T follicular helper cell (primary cell): ENCODE data around the gene NRG2.

Experiments used
- DNase-seq: peaks from one replicate; pipeline ENCODE4 v3.0.0-alpha.2; 2020; ENCODE audit warnings: low read depth

The NRG2 gene

GRCh38 chr5:140010798-140011197, 32.3 kb downstream of the NRG2 start:
- DNase-seq: no peak

GRCh38 chr5:140007311-140007710, 35.8 kb downstream of the NRG2 start:
- no peak for DNase-seq

DNA sequence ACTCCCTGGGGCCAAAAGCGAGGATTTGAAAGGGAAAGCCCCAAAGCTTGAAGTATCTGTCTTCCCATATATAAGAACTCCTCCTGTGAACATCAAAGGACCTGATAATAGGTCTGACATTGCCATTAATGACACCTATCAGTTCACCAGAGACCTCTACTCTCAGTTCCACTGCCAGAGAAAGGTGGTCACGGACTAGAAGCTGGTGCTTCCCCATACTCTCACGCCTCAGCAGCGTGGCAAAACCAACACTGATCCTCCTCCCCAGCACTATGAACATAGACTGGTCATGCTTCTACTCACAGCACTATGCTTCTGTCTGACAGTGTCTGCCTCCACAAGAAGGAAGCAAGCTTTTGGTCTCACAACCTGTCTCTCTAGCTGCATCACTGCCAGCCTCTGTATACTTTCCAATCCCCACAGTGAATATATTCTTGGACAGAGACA, 37.9 kb downstream of the NRG2 start:
- DNase-seq: no peak

GRCh38 chr5:140004174-140004573, 38.9 kb downstream of the NRG2 start:
- DNase-seq: no peak

DNA sequence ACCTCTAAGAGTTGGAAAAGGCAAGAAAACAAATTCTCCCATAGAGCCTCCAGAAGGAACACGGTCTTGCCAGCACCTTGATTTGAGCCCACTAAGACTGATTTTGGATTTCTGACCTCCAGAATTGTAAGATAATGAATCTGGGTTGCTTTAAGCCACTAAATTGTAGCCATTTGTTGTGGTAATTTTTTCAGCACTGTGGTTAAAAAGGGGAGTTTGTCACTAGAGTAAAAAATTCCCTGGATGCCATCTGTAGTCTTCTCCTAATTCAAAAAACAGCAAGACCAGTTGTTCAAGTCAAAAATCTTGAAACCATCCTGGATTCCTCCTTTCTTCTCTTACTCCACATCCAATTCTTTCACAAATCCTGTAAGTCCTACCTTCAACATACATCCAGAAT, 39.6 kb downstream of the NRG2 start:
- DNase-seq: no peak

- DNase-seq: no peak
Measured at GRCh38 chr5:140000332-140000731, 42.8 kb downstream of the NRG2 start.

DNA sequence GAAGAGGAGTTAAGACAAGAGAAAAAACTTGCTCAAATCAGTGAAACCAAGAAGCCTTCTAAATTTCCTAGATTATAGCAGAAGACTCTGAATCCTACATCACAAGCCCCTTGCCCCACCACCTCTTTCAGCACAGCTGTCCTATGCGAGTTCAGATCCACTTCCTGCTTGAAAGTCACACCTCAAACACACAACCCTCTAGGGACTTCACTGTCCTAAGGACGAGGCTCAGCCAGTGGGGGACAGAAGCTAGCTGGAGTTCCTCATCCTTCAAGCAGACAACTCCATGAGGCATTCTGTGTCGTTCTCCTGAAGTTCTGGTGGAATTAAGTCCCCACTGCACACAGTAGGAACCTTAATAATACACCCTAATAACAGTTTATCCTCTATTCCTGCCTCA, 44.3 kb downstream of the NRG2 start:
- DNase-seq: no peak

DNA sequence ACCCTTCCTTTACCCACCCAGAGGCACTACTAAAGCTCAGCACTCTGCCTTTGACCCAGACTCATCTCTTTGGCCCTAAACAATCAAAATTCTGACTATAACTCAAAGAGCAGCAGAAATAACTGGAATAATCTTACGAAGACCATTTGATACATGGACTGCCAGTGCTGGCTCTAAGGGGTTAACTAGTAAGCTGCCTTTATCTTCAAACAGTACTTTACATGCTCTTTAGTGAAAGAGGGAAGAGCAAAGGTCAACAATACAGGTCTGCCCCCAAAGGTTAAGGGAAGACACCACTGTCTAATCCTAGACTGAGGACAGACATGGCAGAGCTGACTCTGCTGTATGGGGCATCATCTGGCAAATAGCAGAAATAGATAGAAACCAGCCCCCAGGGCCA, 45.8 kb downstream of the NRG2 start:
- DNase-seq: no peak

- no peak for DNase-seq
Measured at GRCh38 chr5:139995929-139996328, 47.2 kb downstream of the NRG2 start.

GRCh38 chr5:139994234-139994633, 48.9 kb downstream of the NRG2 start:
- no peak for DNase-seq

DNA sequence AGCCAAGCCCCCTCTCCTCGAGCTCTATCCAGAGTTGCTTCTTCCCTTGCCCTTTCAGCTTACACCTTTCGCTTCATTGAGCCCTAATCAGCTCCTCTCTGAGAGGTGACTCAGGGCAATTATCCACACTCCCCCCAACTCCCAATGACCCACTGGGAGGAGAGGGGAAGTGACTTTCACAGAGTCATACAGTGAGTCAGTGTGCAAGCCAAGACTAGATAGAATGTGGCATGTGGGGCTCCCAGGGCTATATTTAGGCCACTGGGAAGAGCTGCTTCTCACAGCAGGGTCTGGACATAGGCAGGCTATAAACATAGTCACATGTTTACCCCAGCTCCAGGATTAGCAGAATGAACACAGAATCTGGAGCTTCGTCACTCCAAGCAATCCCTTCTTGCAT, 57.4 kb downstream of the NRG2 start:
- no peak for DNase-seq

- no peak for DNase-seq
Measured at GRCh38 chr5:139985290-139985689, 57.8 kb downstream of the NRG2 start.

DNA sequence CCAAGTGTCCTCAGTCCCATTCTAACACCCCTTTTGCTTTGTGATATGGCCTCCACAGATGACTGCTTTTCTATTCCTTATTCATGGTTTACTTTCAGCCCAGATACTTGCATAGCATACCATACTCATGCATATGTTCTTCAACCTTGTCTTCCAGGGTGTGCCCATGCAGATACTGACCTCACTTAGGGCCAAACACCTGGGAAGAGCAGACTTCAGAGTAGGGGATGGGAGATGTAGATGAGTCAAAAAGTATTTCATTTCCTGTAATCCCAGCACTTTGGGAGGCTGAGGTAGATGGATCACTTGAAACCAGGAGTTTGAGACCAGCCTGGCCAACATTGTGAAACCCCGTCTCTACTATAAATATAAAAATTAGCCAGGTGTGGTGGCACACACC, 58.3 kb downstream of the NRG2 start:
- no peak for DNase-seq

GRCh38 chr5:139982975-139983240, 60.2 kb downstream of the NRG2 start:
- no peak for DNase-seq

DNA sequence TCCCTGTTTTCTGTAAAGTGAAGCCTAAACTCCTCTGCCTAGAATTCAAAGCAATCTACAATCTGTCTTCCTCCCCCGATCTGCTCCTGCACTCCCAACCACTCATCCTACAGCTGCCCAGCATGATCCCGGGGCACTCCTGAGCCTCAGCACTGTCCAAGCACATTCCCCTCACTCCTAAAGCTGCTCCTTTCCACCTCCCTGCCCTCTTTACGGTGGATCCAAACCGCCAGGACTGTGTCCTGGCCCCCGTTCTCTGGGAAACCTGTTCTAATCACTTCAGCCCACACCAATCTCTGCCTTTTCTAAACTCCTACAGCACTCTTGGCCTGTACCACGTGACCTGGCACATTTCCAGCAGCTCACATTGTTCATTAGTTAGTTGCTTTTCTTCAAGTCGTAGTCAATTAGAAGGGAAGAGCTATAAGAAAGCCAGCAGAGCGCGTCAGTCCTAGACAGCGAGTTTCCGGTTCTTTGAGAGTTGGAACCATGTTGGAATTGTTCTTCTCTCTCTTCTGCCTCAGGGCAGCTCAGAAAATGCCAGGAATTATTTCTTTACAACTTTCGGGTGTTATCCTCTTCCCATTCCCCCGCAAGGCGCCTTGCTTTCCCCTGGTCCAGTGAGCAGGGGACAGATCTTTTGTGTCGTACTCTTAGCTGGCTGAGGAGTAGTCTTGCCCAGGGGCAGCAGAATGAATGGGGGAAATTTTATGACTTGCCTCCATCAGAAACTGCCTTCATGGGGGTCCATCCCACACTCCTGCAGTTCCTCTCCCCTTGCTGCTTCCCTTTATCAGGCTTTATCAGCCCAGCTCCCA, 60.7 kb downstream of the NRG2 start:
- DNase-seq: no peak

DNA sequence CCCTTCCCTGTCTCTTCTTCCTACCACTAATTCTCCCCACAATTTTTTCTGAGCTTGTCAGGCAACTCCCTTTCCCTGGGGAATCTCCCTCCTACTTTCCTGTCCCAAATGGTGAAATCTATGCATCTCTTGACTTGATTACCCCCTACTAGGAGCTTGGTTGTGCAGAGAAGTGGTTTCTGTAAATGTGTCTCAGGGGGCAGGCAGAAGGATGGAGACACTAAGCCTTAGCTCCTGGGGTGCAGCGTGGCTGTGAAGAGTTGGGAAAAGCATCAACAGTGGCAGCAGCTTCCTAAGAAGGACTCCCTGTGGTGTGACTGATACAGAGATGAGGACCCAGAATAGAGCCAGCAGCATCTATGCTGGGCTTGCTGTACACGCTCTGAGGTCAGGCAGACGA, 62.3 kb downstream of the NRG2 start:
- no peak for DNase-seq

DNA sequence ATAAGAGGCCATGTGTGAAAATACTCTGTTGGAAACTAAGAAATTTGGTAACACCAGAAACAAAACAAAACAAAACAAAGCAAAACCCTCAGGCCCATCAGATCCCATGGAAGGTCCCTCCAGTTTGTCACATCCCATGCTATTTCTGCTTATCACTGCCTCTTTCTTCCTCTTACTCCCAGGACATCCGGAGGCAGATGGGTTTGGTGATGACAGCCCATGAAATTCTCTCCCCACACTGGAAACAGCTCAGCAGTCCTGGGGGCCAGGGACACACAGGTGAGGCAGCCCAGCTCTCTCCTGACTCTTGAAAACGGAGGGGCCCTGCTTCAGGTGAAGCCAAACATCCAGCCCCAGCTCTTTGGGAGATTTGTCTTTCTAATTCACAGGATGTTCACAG, 63.2 kb downstream of the NRG2 start:
- DNase-seq: no peak

GRCh38 chr5:139979518-139979917, 63.6 kb downstream of the NRG2 start:
- no peak for DNase-seq

DNA sequence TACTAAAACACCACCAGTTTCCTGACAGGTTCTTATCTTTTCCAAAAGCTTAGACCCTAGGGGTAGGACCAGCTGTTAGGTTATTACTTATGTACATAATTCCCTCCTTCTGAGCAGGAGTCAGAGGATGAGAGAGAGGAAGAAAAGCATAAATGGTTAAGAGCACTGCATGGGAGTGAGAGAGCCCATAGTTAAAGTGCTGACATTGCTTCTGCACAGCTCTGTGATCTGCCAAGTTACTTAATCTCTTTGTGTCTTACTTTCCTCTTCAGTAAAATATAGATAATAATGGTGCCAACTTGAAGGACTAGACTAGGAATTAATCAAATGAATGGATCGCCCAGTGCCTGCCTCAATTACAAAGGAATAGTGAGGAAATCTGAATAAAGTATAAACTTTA, 66.4 kb downstream of the NRG2 start:
- DNase-seq: no peak

DNA sequence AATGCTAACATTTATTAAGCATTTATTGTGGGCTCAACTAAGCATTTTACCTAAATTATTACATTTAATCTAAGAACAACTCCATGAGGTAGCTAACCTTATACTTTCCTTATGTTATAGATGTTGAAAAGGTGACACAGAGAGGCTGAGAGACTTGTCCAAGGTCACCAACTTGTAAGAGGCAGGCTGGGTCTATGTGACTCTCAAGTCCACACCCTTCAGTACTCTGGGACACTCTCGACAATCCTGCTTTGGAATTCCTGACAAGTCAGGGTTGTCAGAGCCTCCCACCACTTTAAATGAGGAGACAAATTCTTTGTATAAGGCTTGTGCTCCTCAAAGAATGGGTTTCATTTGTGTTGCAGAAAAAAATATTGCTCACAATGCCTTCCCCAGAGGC, 67.2 kb downstream of the NRG2 start:
- no peak for DNase-seq

GRCh38 chr5:139975306-139975705, 67.8 kb downstream of the NRG2 start:
- DNase-seq: no peak

DNA sequence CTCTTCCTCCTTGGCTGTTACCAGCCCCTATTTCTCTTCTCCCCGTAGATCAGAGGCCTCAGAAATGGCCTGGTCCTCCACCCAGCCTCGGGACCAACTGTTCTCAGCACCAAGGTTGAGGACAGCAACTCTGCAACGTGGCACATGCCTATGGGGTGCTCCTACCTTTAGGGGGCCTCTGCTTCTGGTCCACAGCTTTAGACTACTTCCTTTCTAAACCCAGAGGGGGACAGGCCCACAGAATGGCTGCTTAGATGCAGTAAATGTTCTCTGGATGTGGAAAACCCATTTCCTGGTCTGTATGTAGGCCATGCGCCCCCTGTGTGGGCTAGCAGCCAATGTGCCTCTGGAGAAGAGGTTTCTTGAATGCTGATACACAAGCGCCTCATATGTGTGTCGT, 68.4 kb downstream of the NRG2 start:
- no peak for DNase-seq

DNA sequence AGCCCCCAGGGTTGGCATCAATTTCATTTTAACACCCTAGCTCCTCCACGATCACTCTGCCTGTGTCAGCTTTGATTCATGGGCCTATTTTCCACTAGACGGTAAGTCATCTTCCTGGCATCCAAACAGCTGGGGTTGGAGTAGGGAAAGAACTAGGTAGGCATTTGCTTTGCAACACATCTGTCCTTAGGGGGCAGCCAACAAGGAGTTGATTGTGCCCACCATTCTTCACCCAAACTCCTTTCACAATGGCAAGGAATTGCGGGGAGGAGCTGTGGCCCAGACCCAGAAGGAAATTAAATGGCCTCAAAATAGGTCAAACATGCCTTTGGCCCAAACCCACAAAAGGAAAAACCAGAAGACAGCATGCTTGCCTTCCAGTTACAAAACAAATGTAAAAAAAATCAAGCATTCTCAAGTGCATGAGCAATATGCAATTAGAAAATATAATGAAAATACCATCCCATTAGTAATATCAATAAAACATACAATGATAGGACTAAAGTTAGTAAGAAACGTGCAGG, 71.8 kb downstream of the NRG2 start:
- no peak for DNase-seq

DNA sequence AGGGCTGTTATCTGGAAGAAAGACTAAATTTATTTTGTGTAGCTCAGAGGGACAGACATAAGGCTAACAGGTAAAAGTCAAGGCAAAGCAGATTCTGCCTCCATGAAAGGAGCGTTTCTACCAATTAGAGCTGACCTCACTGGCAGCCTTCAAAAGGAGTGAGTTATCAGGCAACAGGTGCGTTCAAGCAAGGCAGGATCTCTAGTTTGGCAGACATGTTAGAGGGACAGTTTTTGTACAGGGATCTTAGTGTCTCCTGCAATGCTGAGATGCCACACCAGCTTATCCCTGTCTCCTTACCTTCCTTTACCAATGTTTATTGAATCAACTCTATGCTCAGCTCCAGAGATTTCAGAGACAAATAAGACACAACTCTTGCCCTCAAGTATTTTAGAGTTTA, 73.8 kb downstream of the NRG2 start:
- no peak for DNase-seq
